ENCODE data around the gene SKAP2. TPM values are rescaled to one million over a fixed set of nuclear protein-coding genes. Genes with fewer than 3 reads are reported as not detected.

Gene SKAP2
- total RNA-seq, 1 donor from 2014 or later, result 11.7 TPM

DNA sequence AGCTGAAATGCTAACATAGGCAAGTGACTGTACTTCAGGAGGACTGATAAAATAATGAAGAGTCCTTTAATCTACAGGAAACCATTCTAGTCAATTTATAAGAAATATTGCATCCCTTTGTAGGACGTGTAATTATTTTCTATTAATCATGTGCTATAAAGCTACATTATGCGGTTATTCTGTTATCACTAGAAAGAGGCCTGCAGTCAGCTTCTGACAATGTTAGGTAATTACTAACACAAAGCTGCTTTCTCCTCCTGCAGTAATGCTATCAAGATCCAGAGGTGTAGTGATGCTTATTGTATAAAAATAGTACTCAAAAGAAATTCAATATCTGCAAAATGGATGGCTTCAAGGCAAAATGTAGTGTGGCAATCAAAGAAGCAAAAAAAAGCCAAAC is 191.1 kb downstream of the SKAP2 start:
- H3K27me3 Mint-ChIP-seq (ENCODE audit: unreplicated experiment), result peaks cover 60% of the 10 kb centered on the region
- TF ChIP-seq, protein P1, sequence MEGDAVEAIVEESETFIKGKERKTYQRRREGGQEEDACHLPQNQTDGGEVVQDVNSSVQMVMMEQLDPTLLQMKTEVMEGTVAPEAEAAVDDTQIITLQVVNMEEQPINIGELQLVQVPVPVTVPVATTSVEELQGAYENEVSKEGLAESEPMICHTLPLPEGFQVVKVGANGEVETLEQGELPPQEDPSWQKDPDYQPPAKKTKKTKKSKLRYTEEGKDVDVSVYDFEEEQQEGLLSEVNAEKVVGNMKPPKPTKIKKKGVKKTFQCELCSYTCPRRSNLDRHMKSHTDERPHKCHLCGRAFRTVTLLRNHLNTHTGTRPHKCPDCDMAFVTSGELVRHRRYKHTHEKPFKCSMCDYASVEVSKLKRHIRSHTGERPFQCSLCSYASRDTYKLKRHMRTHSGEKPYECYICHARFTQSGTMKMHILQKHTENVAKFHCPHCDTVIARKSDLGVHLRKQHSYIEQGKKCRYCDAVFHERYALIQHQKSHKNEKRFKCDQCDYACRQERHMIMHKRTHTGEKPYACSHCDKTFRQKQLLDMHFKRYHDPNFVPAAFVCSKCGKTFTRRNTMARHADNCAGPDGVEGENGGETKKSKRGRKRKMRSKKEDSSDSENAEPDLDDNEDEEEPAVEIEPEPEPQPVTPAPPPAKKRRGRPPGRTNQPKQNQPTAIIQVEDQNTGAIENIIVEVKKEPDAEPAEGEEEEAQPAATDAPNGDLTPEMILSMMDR (IDR thresholded peaks at IDR 0.05), result no peak
- no peak overlapping the region for H3K27ac Mint-ChIP-seq (ENCODE audit: unreplicated experiment)
- H3K4me1 Mint-ChIP-seq (ENCODE audit: unreplicated experiment), result no peaks in the 10 kb centered on the region
- no peaks in the 10 kb centered on the region for H3K36me3 Mint-ChIP-seq (ENCODE audit: unreplicated experiment)
- no peak overlapping the region for H3K4me3 Mint-ChIP-seq (ENCODE audit: unreplicated experiment)
- no peak for DNase-seq (ENCODE audit: extremely low spot score, unreplicated experiment)
- H3K9me3 Mint-ChIP-seq (ENCODE audit: unreplicated experiment), result no peaks in the 10 kb centered on the region

DNA sequence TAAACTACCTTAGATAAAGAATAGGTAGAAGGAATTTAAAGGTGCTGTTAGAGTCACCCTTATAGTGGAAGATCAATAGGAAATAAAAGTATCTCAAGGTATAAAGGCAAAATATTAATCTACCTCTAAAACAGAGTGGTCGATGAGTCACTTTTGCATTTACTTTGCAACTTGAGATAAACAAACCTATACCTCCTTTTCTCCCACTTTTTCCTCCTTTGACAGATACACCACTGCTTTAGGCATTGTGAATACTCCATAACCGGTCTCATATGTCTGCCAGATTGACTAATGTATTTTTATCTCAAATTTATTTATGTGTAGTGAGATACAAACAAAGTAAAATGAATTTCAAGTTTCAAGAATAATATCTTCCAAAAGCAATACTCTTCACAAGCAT is 193.5 kb downstream of the SKAP2 start:
- TF ChIP-seq, protein P1 (IDR thresholded peaks at IDR 0.05), result no peak
- Mint-ChIP-seq H3K9me3 (ENCODE audit: unreplicated experiment) (no peaks in the 10 kb centered on the region), H3K27ac (ENCODE audit: unreplicated experiment) (no peak overlapping the region), H3K4me3 (ENCODE audit: unreplicated experiment) (no peak overlapping the region), H3K36me3 (ENCODE audit: unreplicated experiment) (no peaks in the 10 kb centered on the region), H3K4me1 (ENCODE audit: unreplicated experiment) (peaks cover 2% of the 10 kb centered on the region), H3K27me3 (ENCODE audit: unreplicated experiment) (peaks cover 60% of the 10 kb centered on the region)
- no peak for DNase-seq (ENCODE audit: extremely low spot score, unreplicated experiment)

DNA sequence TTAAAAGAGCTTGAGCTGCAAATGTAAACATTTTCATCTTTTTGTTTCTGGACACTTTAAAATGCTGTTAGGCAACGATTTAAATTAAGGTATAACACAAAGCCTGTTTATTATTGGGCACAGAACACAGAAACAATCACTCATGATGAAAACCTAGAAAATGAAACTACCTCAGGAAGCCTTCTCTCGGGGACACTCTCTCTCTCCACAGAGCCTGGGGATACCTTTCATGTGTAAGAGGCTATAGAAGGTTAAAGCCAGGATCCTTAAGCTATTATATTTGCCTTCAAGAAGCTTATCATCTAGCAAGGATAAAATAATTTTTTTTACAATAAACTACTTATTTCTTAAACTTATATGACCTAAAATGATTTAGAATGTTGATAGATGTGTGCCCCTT is 194.1 kb downstream of the SKAP2 start:
- Mint-ChIP-seq H3K4me3 (ENCODE audit: unreplicated experiment) (no peak overlapping the region), H3K27ac (ENCODE audit: unreplicated experiment) (no peak overlapping the region), H3K9me3 (ENCODE audit: unreplicated experiment) (no peaks in the 10 kb centered on the region), H3K27me3 (ENCODE audit: unreplicated experiment) (peaks cover 58% of the 10 kb centered on the region), H3K36me3 (ENCODE audit: unreplicated experiment) (no peaks in the 10 kb centered on the region), H3K4me1 (ENCODE audit: unreplicated experiment) (peaks cover 2% of the 10 kb centered on the region)
- DNase-seq (ENCODE audit: extremely low spot score, unreplicated experiment), result no peak
- TF ChIP-seq, protein P1 (IDR thresholded peaks at IDR 0.05), result no peak

DNA sequence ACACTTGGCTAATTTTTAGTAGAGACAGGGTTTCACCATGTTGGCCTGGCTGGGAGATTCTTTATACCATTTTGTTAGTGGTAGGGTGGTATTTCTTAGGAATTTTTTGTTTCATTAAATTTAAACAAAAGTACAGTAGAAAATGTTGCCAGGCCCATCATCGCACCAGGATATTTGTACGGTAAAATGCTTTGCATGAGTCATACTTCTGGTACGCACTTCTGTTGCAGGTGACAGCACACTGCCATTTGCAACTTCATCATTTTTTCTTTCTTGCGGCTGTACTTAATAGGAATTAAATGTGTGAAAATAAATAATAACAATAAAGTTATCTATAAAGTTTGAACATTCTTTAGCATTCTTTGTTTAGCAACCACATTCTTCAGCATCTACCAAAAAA is 195.6 kb downstream of the SKAP2 start:
- no peaks in the 10 kb centered on the region for H3K9me3 Mint-ChIP-seq (ENCODE audit: unreplicated experiment)
- H3K27ac Mint-ChIP-seq (ENCODE audit: unreplicated experiment), result no peak overlapping the region
- no peak overlapping the region for H3K4me3 Mint-ChIP-seq (ENCODE audit: unreplicated experiment)

DNA sequence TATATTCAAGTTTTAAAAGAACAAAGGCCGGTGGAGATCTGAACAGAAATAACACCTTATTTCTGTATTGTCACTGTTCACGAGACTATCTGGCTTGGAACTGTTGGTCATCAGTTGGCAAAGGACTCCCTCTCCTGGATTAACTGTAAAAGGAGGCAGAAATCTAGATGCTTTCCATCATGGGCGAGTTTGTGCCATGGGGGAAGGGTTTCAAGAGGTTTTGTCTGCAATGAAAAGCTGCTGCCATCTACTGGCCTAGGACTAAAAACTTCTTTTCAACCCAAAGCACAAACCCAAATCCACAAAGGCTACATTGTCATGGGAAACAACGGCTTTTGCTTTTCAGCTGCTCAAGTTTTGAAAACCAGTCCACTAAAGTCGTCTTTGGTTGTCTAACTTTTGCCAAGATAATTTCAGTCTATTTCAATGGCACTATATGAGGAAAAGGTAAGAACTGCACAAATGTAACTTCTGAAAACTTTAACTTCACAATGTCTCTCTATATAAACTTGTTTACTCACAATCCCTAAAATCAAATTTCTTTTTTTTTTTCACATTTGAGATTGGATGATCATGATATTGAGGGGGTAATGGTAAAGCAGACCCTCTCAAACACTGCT is 196.8 kb downstream of the SKAP2 start:
- H3K4me1 Mint-ChIP-seq (ENCODE audit: unreplicated experiment), result peaks cover 2% of the 10 kb centered on the region
- H3K36me3 Mint-ChIP-seq (ENCODE audit: unreplicated experiment), result no peaks in the 10 kb centered on the region
- H3K9me3 Mint-ChIP-seq (ENCODE audit: unreplicated experiment), result no peaks in the 10 kb centered on the region
- H3K4me3 Mint-ChIP-seq (ENCODE audit: unreplicated experiment), result no peak overlapping the region
- TF ChIP-seq, protein P1 (IDR thresholded peaks at IDR 0.05), result peak; percentile 89
- H3K27me3 Mint-ChIP-seq (ENCODE audit: unreplicated experiment), result peaks cover 61% of the 10 kb centered on the region
- H3K27ac Mint-ChIP-seq (ENCODE audit: unreplicated experiment), result no peak overlapping the region
- peak; percentile 87 for DNase-seq (ENCODE audit: extremely low spot score, unreplicated experiment)

More for the DNA sequence above, 195.6 kb downstream of the SKAP2 start:
- Mint-ChIP-seq H3K27me3 (ENCODE audit: unreplicated experiment) (peaks cover 61% of the 10 kb centered on the region), H3K4me1 (ENCODE audit: unreplicated experiment) (peaks cover 2% of the 10 kb centered on the region), H3K36me3 (ENCODE audit: unreplicated experiment) (no peaks in the 10 kb centered on the region)
- no peak for DNase-seq (ENCODE audit: extremely low spot score, unreplicated experiment)
- TF ChIP-seq, protein P1 (IDR thresholded peaks at IDR 0.05), result no peak

Data from osteocyte (in vitro differentiated cells).